ENCODE measurements around the gene TNFSF15.

Gene TNFSF15

GRCh38 chr9:114825126-114825795 is 19.4 kb upstream of the TNFSF15 start:
- in situ Hi-C loops (cut with MboI; ENCODE audit: low sequenced_read_pairs), result no loop called here

- in situ Hi-C loops (cut with MboI; ENCODE audit: low sequenced_read_pairs), result no loop called here
Observed at GRCh38 chr9:114824110-114824509, 18.3 kb upstream of the TNFSF15 start.

- in situ Hi-C loops (cut with MboI; ENCODE audit: low sequenced_read_pairs), result no loop called here
Observed at GRCh38 chr9:114823441-114823840, 17.6 kb upstream of the TNFSF15 start.

GRCh38 chr9:114822708-114823107 is 16.9 kb upstream of the TNFSF15 start:
- in situ Hi-C loops (cut with MboI; ENCODE audit: low sequenced_read_pairs), result no loop called here

GRCh38 chr9:114820776-114821501 is 15.1 kb upstream of the TNFSF15 start:
- in situ Hi-C loops (cut with MboI; ENCODE audit: low sequenced_read_pairs), result no loop called here

- in situ Hi-C loops (cut with MboI; ENCODE audit: low sequenced_read_pairs), result no loop called here
Observed at GRCh38 chr9:114818178-114818577, 12.3 kb upstream of the TNFSF15 start.

- in situ Hi-C loops (cut with MboI; ENCODE audit: low sequenced_read_pairs), result no loop called here
Observed at GRCh38 chr9:114813717-114814418, 8.0 kb upstream of the TNFSF15 start.

- in situ Hi-C loops (cut with MboI; ENCODE audit: low sequenced_read_pairs), result no loop called here
Observed at GRCh38 chr9:114811966-114812636, 6.3 kb upstream of the TNFSF15 start.

- in situ Hi-C loops (cut with MboI; ENCODE audit: low sequenced_read_pairs), result no loop called here
Observed at GRCh38 chr9:114811301-114811700, 5.5 kb upstream of the TNFSF15 start.

- in situ Hi-C loops (cut with MboI; ENCODE audit: low sequenced_read_pairs), result no loop called here
Observed at GRCh38 chr9:114810614-114811013, 4.8 kb upstream of the TNFSF15 start.

GRCh38 chr9:114806526-114806900 is 674 bp upstream of the TNFSF15 start:
- in situ Hi-C loops (cut with MboI; ENCODE audit: low sequenced_read_pairs), result no loop called here

GRCh38 chr9:114804505-114804904 is 1.3 kb downstream of the TNFSF15 start:
- in situ Hi-C loops (cut with MboI; ENCODE audit: low sequenced_read_pairs), result no loop called here

- in situ Hi-C loops (cut with MboI; ENCODE audit: low sequenced_read_pairs), result no loop called here
Observed at GRCh38 chr9:114803479-114804265, 2.2 kb downstream of the TNFSF15 start.

- in situ Hi-C loops (cut with MboI; ENCODE audit: low sequenced_read_pairs), result no loop called here
Observed at GRCh38 chr9:114799925-114800324, 5.9 kb downstream of the TNFSF15 start.

- in situ Hi-C loops (cut with MboI; ENCODE audit: low sequenced_read_pairs), result no loop called here
Observed at GRCh38 chr9:114799441-114799840, 6.4 kb downstream of the TNFSF15 start.

- in situ Hi-C loops (cut with MboI; ENCODE audit: low sequenced_read_pairs), result no loop called here
Observed at GRCh38 chr9:114798780-114799427, 6.9 kb downstream of the TNFSF15 start.

- in situ Hi-C loops (cut with MboI; ENCODE audit: low sequenced_read_pairs), result no loop called here
Observed at GRCh38 chr9:114798101-114798500, 7.7 kb downstream of the TNFSF15 start.

- in situ Hi-C loops (cut with MboI; ENCODE audit: low sequenced_read_pairs), result no loop called here
Observed at GRCh38 chr9:114792396-114792795, 13.4 kb downstream of the TNFSF15 start.

GRCh38 chr9:114791736-114792135 is 14.1 kb downstream of the TNFSF15 start:
- in situ Hi-C loops (cut with MboI; ENCODE audit: low sequenced_read_pairs), result no loop called here

- in situ Hi-C loops (cut with MboI; ENCODE audit: low sequenced_read_pairs), result no loop called here
Observed at GRCh38 chr9:114791312-114791711, 14.5 kb downstream of the TNFSF15 start.
